ENCODE data around the gene CDC42EP4. TPM values are rescaled to one million over a fixed set of nuclear protein-coding genes. Genes with fewer than 3 reads are reported as not detected.

The CDC42EP4 gene
- total RNA-seq, 1 donor from 2014 or later: 115 TPM

- no peak for TF ChIP-seq CTCF (conservative IDR thresholded peaks at IDR 0.05; ENCODE audit: low read depth, low read length)
- DNase-seq (ENCODE audit: low read depth): no peak
- H3K4me3 ChIP-seq (ENCODE audit: low read depth, low read length): no peak overlapping the region
Measured at GRCh38 chr17:73300392-73300791, 11.4 kb downstream of the CDC42EP4 start.

- no peak overlapping the region for H3K4me3 ChIP-seq (ENCODE audit: low read depth, low read length)
- TF ChIP-seq CTCF (conservative IDR thresholded peaks at IDR 0.05; ENCODE audit: low read depth, low read length): no peak
- no peak for DNase-seq (ENCODE audit: low read depth)
Measured at GRCh38 chr17:73297934-73298861, 13.6 kb downstream of the CDC42EP4 start.

- H3K4me3 ChIP-seq (ENCODE audit: low read depth, low read length): no peak overlapping the region
- TF ChIP-seq CTCF (conservative IDR thresholded peaks at IDR 0.05; ENCODE audit: low read depth, low read length): no peak
- DNase-seq (ENCODE audit: low read depth): peak; percentile 95
Measured at GRCh38 chr17:73293480-73293911, 18.3 kb downstream of the CDC42EP4 start.

GRCh38 chr17:73293031-73293430 is 18.8 kb downstream of the CDC42EP4 start:
- DNase-seq (ENCODE audit: low read depth): no peak
- TF ChIP-seq CTCF (conservative IDR thresholded peaks at IDR 0.05; ENCODE audit: low read depth, low read length): no peak
- H3K4me3 ChIP-seq (ENCODE audit: low read depth, low read length): no peak overlapping the region

- TF ChIP-seq CTCF (conservative IDR thresholded peaks at IDR 0.05; ENCODE audit: low read depth, low read length): no peak
- peak; percentile 91 for DNase-seq (ENCODE audit: low read depth)
- H3K4me3 ChIP-seq (ENCODE audit: low read depth, low read length): peak overlapping the region; percentile 22
Measured at GRCh38 chr17:73292031-73292531, 19.7 kb downstream of the CDC42EP4 start.

GRCh38 chr17:73291260-73291801 is 20.5 kb downstream of the CDC42EP4 start:
- no peak for DNase-seq (ENCODE audit: low read depth)
- no peak for TF ChIP-seq CTCF (conservative IDR thresholded peaks at IDR 0.05; ENCODE audit: low read depth, low read length)
- H3K4me3 ChIP-seq (ENCODE audit: low read depth, low read length): peak overlapping the region; percentile 22
